Keratinocyte (primary cell): ENCODE data around the gene RGSL1. TPM values are rescaled to one million over a fixed set of nuclear protein-coding genes. Genes with fewer than 3 reads are reported as not detected.

Source experiments
- DNase-seq: peaks from one replicate; pipeline ENCODE4 v3.0.0-alpha.2; 2011; ENCODE audit warnings: low read depth, missing footprints, low spot score
- FAIRE-seq: peaks from 2 replicates; lab custom pipeline; 2011; peaks lifted over from hg19 to GRCh38; lab: Jason Lieb, UNC
- H2AFZ ChIP-seq: 2 replicates; pipeline ENCODE4 v1.6.0; 2012; ENCODE audit warnings: low read length, control low read depth, inconsistent platforms; ENCODE audit not compliant: control insufficient read depth
- H3K27ac ChIP-seq: 2 replicates; pipeline ENCODE4 v1.5.1; 2011; ENCODE audit warnings: low read length; ENCODE audit not compliant: control insufficient read depth, insufficient read depth
- H3K27me3 ChIP-seq: 3 replicates; pipeline ENCODE4 v1.6.0; 2011; ENCODE audit warnings: low read length; ENCODE audit not compliant: control insufficient read depth, insufficient read depth; ENCODE audit errors: extremely low read depth
- H3K36me3 ChIP-seq, 2 experiments: 2 replicates in 1 of 2; 3 replicates in 1 of 2; pipeline ENCODE4 v1.5.1; 2011; ENCODE audit warnings: low read length in 2 of 2, mild to moderate bottlenecking in 1 of 2; ENCODE audit not compliant: control insufficient read depth in 2 of 2, insufficient read depth in 2 of 2; ENCODE audit errors: extremely low read depth in 1 of 2
- H3K4me1 ChIP-seq: 3 replicates; pipeline ENCODE4 v1.5.1; 2011; ENCODE audit warnings: low read length; ENCODE audit not compliant: control insufficient read depth, insufficient read depth; ENCODE audit errors: extremely low read depth
- H3K4me2 ChIP-seq: 3 replicates; pipeline ENCODE4 v1.6.0; 2011; ENCODE audit warnings: low read depth, low read length; ENCODE audit not compliant: control insufficient read depth, insufficient read depth; ENCODE audit errors: extremely low read depth
- H3K4me3 ChIP-seq, 3 experiments: fragments of 200-600 bp in 1 of 3; sonication (generic) in 1 of 3; 2 replicates in 2 of 3; 3 replicates in 1 of 3; pipeline ENCODE4 v1.5.1; 2011 to 2016; ENCODE audit warnings: low read length in 3 of 3, mild to moderate bottlenecking in 3 of 3, control low read depth in 2 of 3, inconsistent platforms in 1 of 3, low read depth in 1 of 3, mixed read lengths in 1 of 3, mixed run types in 1 of 3, moderate library complexity in 1 of 3; ENCODE audit not compliant: control insufficient read depth in 2 of 3, insufficient read depth in 2 of 3; ENCODE audit errors: extremely low read depth in 1 of 3
- H3K79me2 ChIP-seq: 2 replicates; pipeline ENCODE4 v1.6.0; 2012; ENCODE audit warnings: low read length; ENCODE audit not compliant: control insufficient read depth, insufficient read depth
- H3K9ac ChIP-seq: 3 replicates; pipeline ENCODE4 v1.6.0; 2011; ENCODE audit warnings: low read length; ENCODE audit not compliant: control insufficient read depth, insufficient read depth; ENCODE audit errors: extremely low read depth
- H3K9me1 ChIP-seq: 3 replicates; pipeline ENCODE4 v1.6.0; 2011; ENCODE audit warnings: low read length; ENCODE audit not compliant: control insufficient read depth, insufficient read depth; ENCODE audit errors: extremely low read depth
- H3K9me3 ChIP-seq: 2 replicates; pipeline ENCODE4 v1.5.1; 2012; ENCODE audit warnings: low read depth, low read length; ENCODE audit not compliant: control insufficient read depth
- H4K20me1 ChIP-seq: 3 replicates; pipeline ENCODE4 v1.6.0; 2011; ENCODE audit warnings: low read length; ENCODE audit not compliant: control insufficient read depth, insufficient read depth; ENCODE audit errors: extremely low read depth
- CTCF ChIP-seq, 3 experiments: IDR thresholded peaks in 1 of 3; conservative IDR thresholded peaks in 1 of 3; optimal IDR thresholded peaks in 1 of 3; 2 replicates in 2 of 3; 3 replicates in 1 of 3; pipeline versions ENCODE3 to v1.5.1; 2011; ENCODE audit warnings: low read length in 3 of 3, mild to moderate bottlenecking in 3 of 3, moderate library complexity in 2 of 3, control low read depth in 1 of 3, inconsistent platforms in 1 of 3; ENCODE audit not compliant: insufficient read depth in 2 of 3; ENCODE audit errors: extremely low read depth in 1 of 3
- EZH2 ChIP-seq: IDR thresholded peaks from one replicate; pipeline ENCODE4 v1.6.1; 2012; ENCODE audit warnings: inconsistent platforms, mild to moderate bottlenecking, low read length, moderate library complexity
- dilution Hi-C: fragments of 300-500 bp; cut with MboI; formaldehyde crosslinking; loops from one replicate; pipeline ENCODE4 v1.7.0; 2020; ENCODE audit warnings: low sequenced_read_pairs; ENCODE audit not compliant: extremely low pct_ligation_motif_present
- polyA plus RNA-seq, 5 experiments: library from polyadenylated mRNA; depleted of rRNA in 3 of 5; stranded (reverse) in 3 of 5; stranded (forward) in 1 of 5; unstranded in 1 of 5; fragments of >200 nt; gene quantifications; 1 replicate in 1 of 5; 2 replicates in 3 of 5; 3 replicates in 1 of 5; pipeline versions ENCODE4 v1.2.1 to v1.2.3, GENCODE V29; 2011 to 2012; ENCODE audit warnings: missing spikeins in 2 of 5, low read depth in 1 of 5, low replicate concordance in 1 of 5

The RGSL1 gene
- polyA plus RNA-seq, 1 donor (not counting 4 experiments of a cell fraction or from before 2014, with no cell fraction given): not detected

- H3K4me2 ChIP-seq: no peak overlapping the region
- no peaks in the 10 kb centered on the region for H3K36me3 ChIP-seq
- DNase-seq (no peak), FAIRE-seq (no peak)
- H3K9me1 ChIP-seq: no peaks in the 10 kb centered on the region
- H3K79me2 ChIP-seq: no peaks in the 10 kb centered on the region
- H3K4me1 ChIP-seq: no peaks in the 10 kb centered on the region
- H2AFZ ChIP-seq: no peak overlapping the region
- no peak overlapping the region for H3K27ac ChIP-seq
- H3K9ac ChIP-seq: no peak overlapping the region
- no peaks in the 10 kb centered on the region for H3K9me3 ChIP-seq
- no peaks in the 10 kb centered on the region for H3K27me3 ChIP-seq
- TF ChIP-seq EZH2 (no peak), CTCF (optimal IDR thresholded peaks at IDR 0.05 in 1 of 3, IDR thresholded peaks at IDR 0.05 in 1 of 3, conservative IDR thresholded peaks at IDR 0.05 in 1 of 3; ENCODE audit: extremely low read depth in 1 of 3, insufficient read depth in 2 of 3, low read length in 3 of 3) (no peak)
- no peak overlapping the region for H3K4me3 ChIP-seq
- H4K20me1 ChIP-seq: no peaks in the 10 kb centered on the region
- dilution Hi-C loops: no loop called here
These were observed 7.9 kb downstream of the RGSL1 start for GRCh38 chr1:182457844-182458243.

GRCh38 chr1:182459949-182460348, 10.0 kb downstream of the RGSL1 start:
- H3K27me3 ChIP-seq: no peaks in the 10 kb centered on the region
- TF ChIP-seq EZH2: no peak
- TF ChIP-seq CTCF (optimal IDR thresholded peaks at IDR 0.05 in 1 of 3, IDR thresholded peaks at IDR 0.05 in 1 of 3, conservative IDR thresholded peaks at IDR 0.05 in 1 of 3; ENCODE audit: extremely low read depth in 1 of 3, insufficient read depth in 2 of 3, low read length in 3 of 3): no peak
- dilution Hi-C loops: no loop called here
- no peak overlapping the region for H3K9ac ChIP-seq
- DNase-seq (no peak), FAIRE-seq (no peak)
- no peaks in the 10 kb centered on the region for H3K9me1 ChIP-seq
- no peaks in the 10 kb centered on the region for H3K79me2 ChIP-seq
- H3K27ac ChIP-seq: no peak overlapping the region
- H3K9me3 ChIP-seq: no peaks in the 10 kb centered on the region
- no peak overlapping the region for H3K4me3 ChIP-seq
- no peak overlapping the region for H2AFZ ChIP-seq
- H3K4me2 ChIP-seq: no peak overlapping the region
- no peaks in the 10 kb centered on the region for H3K36me3 ChIP-seq
- H3K4me1 ChIP-seq: no peaks in the 10 kb centered on the region
- no peaks in the 10 kb centered on the region for H4K20me1 ChIP-seq
